Neural progenitor cell (in vitro differentiated cells): ENCODE data around the gene ABCF1.

Experiments used
- EZH2 ChIP-seq: fragments of 200-600 bp; sonication (generic); IDR thresholded peaks from 2 replicates; pipeline ENCODE4 v1.6.1; 2017; ENCODE audit warnings: antibody characterized with exemption, mild to moderate bottlenecking, moderate library complexity
- EZH2phosphoT487 ChIP-seq: fragments of 200-600 bp; sonication (generic); IDR thresholded peaks from 2 replicates; pipeline ENCODE4 v1.6.1; 2017; ENCODE audit warnings: antibody characterized with exemption
- TF ChIP-seq, protein P1 (sequence below): fragments of 200-600 bp; sonication (generic); IDR thresholded peaks from 2 replicates; pipeline ENCODE4 v1.5.1; 2017; ENCODE audit warnings: antibody characterized with exemption, mild to moderate bottlenecking

DNA sequence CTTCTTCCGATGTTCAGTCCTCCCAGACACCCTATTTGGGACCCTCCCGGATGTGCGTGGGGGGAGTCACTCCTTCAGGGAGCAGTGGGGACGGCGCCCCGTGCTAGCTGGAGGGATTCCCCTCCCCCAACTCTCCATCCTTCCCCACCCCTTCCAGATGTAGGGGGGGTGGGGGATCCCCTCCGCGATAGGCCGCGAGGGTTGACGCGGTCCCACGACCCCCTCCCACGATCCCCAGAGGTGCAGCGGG lies 15.5 kb upstream of the ABCF1 start:
- TF ChIP-seq, protein P1, sequence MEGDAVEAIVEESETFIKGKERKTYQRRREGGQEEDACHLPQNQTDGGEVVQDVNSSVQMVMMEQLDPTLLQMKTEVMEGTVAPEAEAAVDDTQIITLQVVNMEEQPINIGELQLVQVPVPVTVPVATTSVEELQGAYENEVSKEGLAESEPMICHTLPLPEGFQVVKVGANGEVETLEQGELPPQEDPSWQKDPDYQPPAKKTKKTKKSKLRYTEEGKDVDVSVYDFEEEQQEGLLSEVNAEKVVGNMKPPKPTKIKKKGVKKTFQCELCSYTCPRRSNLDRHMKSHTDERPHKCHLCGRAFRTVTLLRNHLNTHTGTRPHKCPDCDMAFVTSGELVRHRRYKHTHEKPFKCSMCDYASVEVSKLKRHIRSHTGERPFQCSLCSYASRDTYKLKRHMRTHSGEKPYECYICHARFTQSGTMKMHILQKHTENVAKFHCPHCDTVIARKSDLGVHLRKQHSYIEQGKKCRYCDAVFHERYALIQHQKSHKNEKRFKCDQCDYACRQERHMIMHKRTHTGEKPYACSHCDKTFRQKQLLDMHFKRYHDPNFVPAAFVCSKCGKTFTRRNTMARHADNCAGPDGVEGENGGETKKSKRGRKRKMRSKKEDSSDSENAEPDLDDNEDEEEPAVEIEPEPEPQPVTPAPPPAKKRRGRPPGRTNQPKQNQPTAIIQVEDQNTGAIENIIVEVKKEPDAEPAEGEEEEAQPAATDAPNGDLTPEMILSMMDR: no peak
- no peak for TF ChIP-seq EZH2phosphoT487
- TF ChIP-seq EZH2: no peak
